ENCODE data around the gene SORCS1. TPM values are rescaled to one million over a fixed set of nuclear protein-coding genes. Genes with fewer than 3 reads are reported as not detected.

Gene SORCS1
- polyA plus RNA-seq, 1 of the 3 experiments (the other 2 are of a cell fraction): 0.66 TPM

DNA sequence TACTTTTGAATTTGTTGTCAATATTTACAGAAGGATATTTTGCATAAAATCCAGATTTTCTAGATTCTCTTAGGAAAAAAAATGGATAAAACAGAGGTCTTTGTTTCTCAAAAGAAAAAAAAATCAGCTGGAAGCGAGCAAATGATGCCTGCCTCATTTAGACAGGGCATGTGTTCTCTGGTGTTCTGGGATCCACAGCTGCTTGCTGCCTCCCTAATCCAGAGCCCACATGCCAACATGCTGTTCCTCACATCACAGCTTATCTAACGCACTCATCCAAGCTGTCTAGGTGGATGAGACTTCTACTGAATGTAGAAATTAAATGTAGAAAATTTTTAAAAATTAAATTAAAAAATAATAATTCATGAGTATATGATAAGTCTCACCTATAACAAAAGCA is 630.1 kb downstream of the SORCS1 start (continued):
- TF ChIP-seq, protein P1, sequence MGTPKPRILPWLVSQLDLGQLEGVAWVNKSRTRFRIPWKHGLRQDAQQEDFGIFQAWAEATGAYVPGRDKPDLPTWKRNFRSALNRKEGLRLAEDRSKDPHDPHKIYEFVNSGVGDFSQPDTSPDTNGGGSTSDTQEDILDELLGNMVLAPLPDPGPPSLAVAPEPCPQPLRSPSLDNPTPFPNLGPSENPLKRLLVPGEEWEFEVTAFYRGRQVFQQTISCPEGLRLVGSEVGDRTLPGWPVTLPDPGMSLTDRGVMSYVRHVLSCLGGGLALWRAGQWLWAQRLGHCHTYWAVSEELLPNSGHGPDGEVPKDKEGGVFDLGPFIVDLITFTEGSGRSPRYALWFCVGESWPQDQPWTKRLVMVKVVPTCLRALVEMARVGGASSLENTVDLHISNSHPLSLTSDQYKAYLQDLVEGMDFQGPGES (IDR thresholded peaks at IDR 0.05; ENCODE audit: low read depth, low read length): no peak
- TF ChIP-seq NRF1 (IDR thresholded peaks at IDR 0.05; ENCODE audit: low read depth, low read length) (no peak), TEAD4 (IDR thresholded peaks at IDR 0.05; ENCODE audit: borderline replicate concordance, insufficient read depth) (no peak), USF1 (IDR thresholded peaks at IDR 0.05; ENCODE audit: borderline replicate concordance, low read depth) (no peak), TCF12 (IDR thresholded peaks at IDR 0.05) (no peak), POLR2AphosphoS5 (IDR thresholded peaks at IDR 0.05; ENCODE audit: low read depth, low read length) (no peak)

DNA sequence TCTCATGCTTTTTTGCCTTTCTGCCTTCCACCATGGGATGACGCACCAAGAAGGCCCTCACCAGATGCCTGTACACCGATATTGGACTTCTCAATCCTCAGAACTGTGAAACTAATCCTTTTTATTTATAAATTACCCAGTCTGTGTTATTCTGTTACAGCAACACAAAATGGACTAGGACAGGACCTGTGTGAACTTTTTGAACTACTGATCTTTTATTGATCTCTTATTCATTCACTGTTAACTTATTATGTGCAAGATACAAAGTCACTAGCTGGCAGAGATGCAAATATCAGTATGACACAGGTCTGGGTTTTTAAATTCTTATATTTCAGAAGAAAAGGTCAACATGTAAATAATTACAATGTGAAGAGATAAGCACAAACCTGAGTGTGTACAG is 635.8 kb downstream of the SORCS1 start:
- Histone ChIP-seq H2AFZ (ENCODE audit: low read depth) (no peak overlapping the region), H3K4me1 (ENCODE audit: control insufficient read depth in 1 of 2, insufficient read depth in 2 of 2, low read depth in 1 of 2, low read length in 1 of 2) (peaks cover 0 to 7% of the 10 kb centered on the region in 2 experiments; a peak in 1 of 4 replicates), H3K9ac (no peak overlapping the region), H3K4me3 (ENCODE audit: low read depth in 2 of 2, low read length in 1 of 2) (no peak overlapping the region), H3K4me2 (no peak overlapping the region), H3K27me3 (ENCODE audit: insufficient read depth) (no peaks in the 10 kb centered on the region), H4K20me1 (ENCODE audit: insufficient read depth) (no peaks in the 10 kb centered on the region), H3F3A (replicated peaks; ENCODE audit: insufficient read depth) (no peaks in the 10 kb centered on the region), H3K79me2 (ENCODE audit: insufficient read depth) (no peaks in the 10 kb centered on the region), H3K9me2 (no peaks in the 10 kb centered on the region), H3K27ac (ENCODE audit: low read depth in 2 of 2, low read length in 1 of 2) (no peak overlapping the region), H3K36me3 (replicated peaks in 1 of 2; ENCODE audit: control insufficient read depth in 1 of 2, insufficient read depth in 2 of 2, low read length in 1 of 2) (no peaks in the 10 kb centered on the region), H3K9me3 (no peaks in the 10 kb centered on the region)
- DNase-seq: no peak
- ChIA-PET CTCF (no interaction called here), POLR2A (no interaction called here)
- TF ChIP-seq SIN3A (IDR thresholded peaks at IDR 0.05; ENCODE audit: borderline replicate concordance, low read depth, low read length) (no peak), CHD2 (IDR thresholded peaks at IDR 0.05; ENCODE audit: low read length, partially characterized antibody) (no peak), MXI1 (IDR thresholded peaks at IDR 0.05; ENCODE audit: low read depth, low read length) (no peak), EP300 (IDR thresholded peaks at IDR 0.05; ENCODE audit: borderline replicate concordance in 1 of 2, low read depth in 1 of 2, low read length in 1 of 2) (no peak), EZH2phosphoT487 (IDR thresholded peaks at IDR 0.05; ENCODE audit: borderline replicate concordance, low read depth) (no peak), TAF1 (IDR thresholded peaks at IDR 0.05; ENCODE audit: borderline replicate concordance, low read depth, low read length) (no peak), USF2 (IDR thresholded peaks at IDR 0.05; ENCODE audit: borderline replicate concordance, low read depth, low read length) (no peak), FOSL2 (IDR thresholded peaks at IDR 0.05; ENCODE audit: borderline replicate concordance, low read depth) (no peak), NFIC (IDR thresholded peaks at IDR 0.05; ENCODE audit: borderline replicate concordance) (no peak), JUND (IDR thresholded peaks at IDR 0.05) (no peak)
- TF ChIP-seq, protein P1 (IDR thresholded peaks at IDR 0.05; ENCODE audit: low read depth, low read length): no peak
- TF ChIP-seq, protein P2, sequence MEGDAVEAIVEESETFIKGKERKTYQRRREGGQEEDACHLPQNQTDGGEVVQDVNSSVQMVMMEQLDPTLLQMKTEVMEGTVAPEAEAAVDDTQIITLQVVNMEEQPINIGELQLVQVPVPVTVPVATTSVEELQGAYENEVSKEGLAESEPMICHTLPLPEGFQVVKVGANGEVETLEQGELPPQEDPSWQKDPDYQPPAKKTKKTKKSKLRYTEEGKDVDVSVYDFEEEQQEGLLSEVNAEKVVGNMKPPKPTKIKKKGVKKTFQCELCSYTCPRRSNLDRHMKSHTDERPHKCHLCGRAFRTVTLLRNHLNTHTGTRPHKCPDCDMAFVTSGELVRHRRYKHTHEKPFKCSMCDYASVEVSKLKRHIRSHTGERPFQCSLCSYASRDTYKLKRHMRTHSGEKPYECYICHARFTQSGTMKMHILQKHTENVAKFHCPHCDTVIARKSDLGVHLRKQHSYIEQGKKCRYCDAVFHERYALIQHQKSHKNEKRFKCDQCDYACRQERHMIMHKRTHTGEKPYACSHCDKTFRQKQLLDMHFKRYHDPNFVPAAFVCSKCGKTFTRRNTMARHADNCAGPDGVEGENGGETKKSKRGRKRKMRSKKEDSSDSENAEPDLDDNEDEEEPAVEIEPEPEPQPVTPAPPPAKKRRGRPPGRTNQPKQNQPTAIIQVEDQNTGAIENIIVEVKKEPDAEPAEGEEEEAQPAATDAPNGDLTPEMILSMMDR (IDR thresholded peaks at IDR 0.05): no peak
- WGBS (ENCODE audit: low lambda C conversion rate): 32% methylated on average over 2 of the region's 2 CpGs
